ENCODE data around the gene USP31.
A peak's percentile ranks its signal among the peaks of the same experiment; 100 is the strongest.

GRCh38 chr16:23182206-23182678, 33.0 kb upstream of the USP31 start:
- peak in 5 of 7 experiments; percentile 64 to 99 (median 98) for TF ChIP-seq CTCF (IDR thresholded peaks at IDR 0.05)
- TF ChIP-seq EP300 (IDR thresholded peaks at IDR 0.05) = no peak
